HepG2 (cell line): Measurements from ENCODE around the gene NT5DC1. TPM values are rescaled to one million over a fixed set of nuclear protein-coding genes. Genes with fewer than 3 reads are reported as not detected.

ENCODE experiments used
- ARID2 ChIP-seq: sonication (generic); formaldehyde crosslinking; IDR thresholded peaks from 2 replicates; pipeline ENCODE4 v1.8.1; 2022; ENCODE audit warnings: mild to moderate bottlenecking, missing genetic modification reagents, borderline replicate concordance
- CEBPG ChIP-seq: IDR thresholded peaks from 2 replicates; pipeline ENCODE4 v1.6.1; 2016
- HNRNPK ChIP-seq: fragments of 200-400 bp; formaldehyde crosslinking; IDR thresholded peaks from 2 replicates; pipeline ENCODE4 v1.6.1; 2018; ENCODE audit warnings: low read length, low read depth, moderate library complexity, mild to moderate bottlenecking; ENCODE audit not compliant: poor library complexity, severe bottlenecking
- MLLT10 ChIP-seq: sonication (generic); formaldehyde crosslinking; IDR thresholded peaks from 2 replicates; pipeline ENCODE4 v1.4.0; 2020; ENCODE audit warnings: missing genetic modification reagents
- NBN ChIP-seq: fragments of 450-650 bp; conservative IDR thresholded peaks from 2 replicates; pipeline ENCODE4 v1.6.1; 2017
- PRMT3 ChIP-seq: sonication (generic); formaldehyde crosslinking; IDR thresholded peaks from 2 replicates; pipeline ENCODE4 v1.8.1; 2022; ENCODE audit warnings: low read depth, mild to moderate bottlenecking, moderate library complexity, missing genetic modification reagents, borderline replicate concordance
- REPIN1 ChIP-seq: sonication (generic); formaldehyde crosslinking; IDR thresholded peaks from 2 replicates; pipeline ENCODE4 v1.8.0; 2022; ENCODE audit warnings: missing genetic modification reagents, low read depth, mild to moderate bottlenecking, borderline replicate concordance
- SETDB1 ChIP-seq: sonication (generic); formaldehyde crosslinking; IDR thresholded peaks from 2 replicates; pipeline ENCODE4 v1.5.1; 2020; ENCODE audit warnings: missing genetic modification reagents, mild to moderate bottlenecking, borderline replicate concordance
- SP4 ChIP-seq: sonication (generic); formaldehyde crosslinking; IDR thresholded peaks from 2 replicates; pipeline ENCODE4 v1.8.1; 2023; ENCODE audit warnings: mild to moderate bottlenecking, missing genetic modification reagents
- ZBTB8A ChIP-seq: sonication (generic); formaldehyde crosslinking; IDR thresholded peaks from 2 replicates; pipeline ENCODE4 v1.4.0; 2020; ENCODE audit warnings: mild to moderate bottlenecking, low read depth, missing genetic modification reagents, borderline replicate concordance
- ZC3H4 ChIP-seq: sonication (generic); formaldehyde crosslinking; IDR thresholded peaks from 2 replicates; pipeline ENCODE4 v1.4.0; 2020; ENCODE audit warnings: missing genetic modification reagents, borderline replicate concordance
- ZFAT ChIP-seq: sonication (generic); formaldehyde crosslinking; conservative IDR thresholded peaks from 2 replicates; pipeline ENCODE4 v1.8.1; 2023; ENCODE audit warnings: missing genetic modification reagents, inconsistent platforms
- ZFP36L1 ChIP-seq: sonication (generic); formaldehyde crosslinking; IDR thresholded peaks from 2 replicates; pipeline ENCODE4 v1.8.0; 2022; ENCODE audit warnings: mild to moderate bottlenecking, missing genetic modification reagents, moderate library complexity
- ZNF30 ChIP-seq: sonication (generic); formaldehyde crosslinking; IDR thresholded peaks from 2 replicates; pipeline ENCODE4 v1.5.0; 2020; ENCODE audit warnings: mild to moderate bottlenecking, missing genetic modification reagents
- ZNF326 ChIP-seq: sonication (generic); formaldehyde crosslinking; IDR thresholded peaks from 2 replicates; pipeline ENCODE4 v1.4.0; 2020; ENCODE audit warnings: missing genetic modification reagents, borderline replicate concordance
- ZNF468 ChIP-seq: sonication (generic); formaldehyde crosslinking; IDR thresholded peaks from 2 replicates; pipeline ENCODE4 v1.8.0; 2022; ENCODE audit warnings: mild to moderate bottlenecking, moderate library complexity, missing genetic modification reagents
- ZNF572 ChIP-seq: sonication (generic); formaldehyde crosslinking; IDR thresholded peaks from 2 replicates; pipeline ENCODE4 v1.5.1; 2020; ENCODE audit warnings: mild to moderate bottlenecking, missing genetic modification reagents
- ZNF607 ChIP-seq: sonication (generic); formaldehyde crosslinking; IDR thresholded peaks from 2 replicates; pipeline ENCODE4 v1.5.1; 2020; ENCODE audit warnings: missing genetic modification reagents, mild to moderate bottlenecking, borderline replicate concordance
- ZNF674 ChIP-seq: sonication (generic); formaldehyde crosslinking; IDR thresholded peaks from 2 replicates; pipeline ENCODE4 v1.5.0; 2020; ENCODE audit warnings: low read depth, mild to moderate bottlenecking, missing genetic modification reagents
- ZSCAN12 ChIP-seq: sonication (generic); formaldehyde crosslinking; IDR thresholded peaks from 2 replicates; pipeline ENCODE4 v1.9.0; 2021; ENCODE audit warnings: mild to moderate bottlenecking, missing genetic modification reagents
- ZSCAN30 ChIP-seq: sonication (generic); formaldehyde crosslinking; IDR thresholded peaks from 2 replicates; pipeline ENCODE4 v1.5.0; 2020; ENCODE audit warnings: mild to moderate bottlenecking, missing genetic modification reagents
- polyA plus RNA-seq, 8 experiments: library from polyadenylated mRNA; depleted of rRNA in 3 of 8; stranded (reverse) in 7 of 8; unstranded in 1 of 8; fragments of >200 nt; fragmentation: Illumina TruSeq in 4 of 8; extraction: Trizol in 4 of 8; gene quantifications; 2 replicates each; pipeline versions ENCODE4 v1.2.1 to v1.2.3, GENCODE V29; 2011 to 2016; ENCODE audit warnings: low read depth in 4 of 8, missing spikeins in 1 of 8, mixed read lengths in 1 of 8; ENCODE audit not compliant: insufficient read depth in 1 of 8
- total RNA-seq, 5 experiments: library from RNA; depleted of rRNA; stranded (reverse); fragments of >200 nt; fragmentation: Illumina TruSeq; extraction: Trizol; gene quantifications; 2 replicates each; pipeline ENCODE4 v1.2.3, GENCODE V29; 2016; ENCODE audit warnings: low read depth in 1 of 5
- TF ChIP-seq, protein P1 (sequence below): sonication (generic); formaldehyde crosslinking; IDR thresholded peaks from 2 replicates; pipeline ENCODE4 v1.4.0; 2020; ENCODE audit warnings: missing genetic modification reagents
- TF ChIP-seq, protein P2 (sequence below): sonication (generic); formaldehyde crosslinking; IDR thresholded peaks from 2 replicates; pipeline ENCODE4 v1.4.0; 2020; ENCODE audit warnings: mild to moderate bottlenecking, missing genetic modification reagents, borderline replicate concordance

The NT5DC1 gene
- total and polyA plus RNA-seq, 2 of the 13 experiments (the other 11 are each of a cell fraction or from before 2014, with no cell fraction given): 27.0 to 56.1 TPM

GRCh38 chr6:116279232-116280160, 178.8 kb downstream of the NT5DC1 start, which contains the start of gene TSPYL1 (continued):
- TF ChIP-seq, protein P1, sequence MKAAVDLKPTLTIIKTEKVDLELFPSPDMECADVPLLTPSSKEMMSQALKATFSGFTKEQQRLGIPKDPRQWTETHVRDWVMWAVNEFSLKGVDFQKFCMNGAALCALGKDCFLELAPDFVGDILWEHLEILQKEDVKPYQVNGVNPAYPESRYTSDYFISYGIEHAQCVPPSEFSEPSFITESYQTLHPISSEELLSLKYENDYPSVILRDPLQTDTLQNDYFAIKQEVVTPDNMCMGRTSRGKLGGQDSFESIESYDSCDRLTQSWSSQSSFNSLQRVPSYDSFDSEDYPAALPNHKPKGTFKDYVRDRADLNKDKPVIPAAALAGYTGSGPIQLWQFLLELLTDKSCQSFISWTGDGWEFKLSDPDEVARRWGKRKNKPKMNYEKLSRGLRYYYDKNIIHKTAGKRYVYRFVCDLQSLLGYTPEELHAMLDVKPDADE (CRISPR knock-in tag): peak; percentile 22; the same call in 1 of the 2 replicates
- TF ChIP-seq ZNF674 (CRISPR knock-in tag): 0 out of 2 replicates have a peak, but pooled peaks have one; percentile 16
- TF ChIP-seq ZFAT (CRISPR knock-in tag): no peak
- TF ChIP-seq REPIN1 (CRISPR knock-in tag): peak; percentile 87
- TF ChIP-seq ZFP36L1 (CRISPR knock-in tag): peak; percentile 97
- 0 out of 2 replicates have a peak, but pooled peaks have one; percentile 83 for TF ChIP-seq ZSCAN30 (CRISPR knock-in tag)
- no peak for TF ChIP-seq ZNF326 (CRISPR knock-in tag)
- TF ChIP-seq ZNF572 (CRISPR knock-in tag): 0 out of 2 replicates have a peak, but pooled peaks have one; percentile 26
- peak; percentile 93 for TF ChIP-seq ARID2
- no peak for TF ChIP-seq ZSCAN12 (CRISPR knock-in tag)
- TF ChIP-seq, protein P2, sequence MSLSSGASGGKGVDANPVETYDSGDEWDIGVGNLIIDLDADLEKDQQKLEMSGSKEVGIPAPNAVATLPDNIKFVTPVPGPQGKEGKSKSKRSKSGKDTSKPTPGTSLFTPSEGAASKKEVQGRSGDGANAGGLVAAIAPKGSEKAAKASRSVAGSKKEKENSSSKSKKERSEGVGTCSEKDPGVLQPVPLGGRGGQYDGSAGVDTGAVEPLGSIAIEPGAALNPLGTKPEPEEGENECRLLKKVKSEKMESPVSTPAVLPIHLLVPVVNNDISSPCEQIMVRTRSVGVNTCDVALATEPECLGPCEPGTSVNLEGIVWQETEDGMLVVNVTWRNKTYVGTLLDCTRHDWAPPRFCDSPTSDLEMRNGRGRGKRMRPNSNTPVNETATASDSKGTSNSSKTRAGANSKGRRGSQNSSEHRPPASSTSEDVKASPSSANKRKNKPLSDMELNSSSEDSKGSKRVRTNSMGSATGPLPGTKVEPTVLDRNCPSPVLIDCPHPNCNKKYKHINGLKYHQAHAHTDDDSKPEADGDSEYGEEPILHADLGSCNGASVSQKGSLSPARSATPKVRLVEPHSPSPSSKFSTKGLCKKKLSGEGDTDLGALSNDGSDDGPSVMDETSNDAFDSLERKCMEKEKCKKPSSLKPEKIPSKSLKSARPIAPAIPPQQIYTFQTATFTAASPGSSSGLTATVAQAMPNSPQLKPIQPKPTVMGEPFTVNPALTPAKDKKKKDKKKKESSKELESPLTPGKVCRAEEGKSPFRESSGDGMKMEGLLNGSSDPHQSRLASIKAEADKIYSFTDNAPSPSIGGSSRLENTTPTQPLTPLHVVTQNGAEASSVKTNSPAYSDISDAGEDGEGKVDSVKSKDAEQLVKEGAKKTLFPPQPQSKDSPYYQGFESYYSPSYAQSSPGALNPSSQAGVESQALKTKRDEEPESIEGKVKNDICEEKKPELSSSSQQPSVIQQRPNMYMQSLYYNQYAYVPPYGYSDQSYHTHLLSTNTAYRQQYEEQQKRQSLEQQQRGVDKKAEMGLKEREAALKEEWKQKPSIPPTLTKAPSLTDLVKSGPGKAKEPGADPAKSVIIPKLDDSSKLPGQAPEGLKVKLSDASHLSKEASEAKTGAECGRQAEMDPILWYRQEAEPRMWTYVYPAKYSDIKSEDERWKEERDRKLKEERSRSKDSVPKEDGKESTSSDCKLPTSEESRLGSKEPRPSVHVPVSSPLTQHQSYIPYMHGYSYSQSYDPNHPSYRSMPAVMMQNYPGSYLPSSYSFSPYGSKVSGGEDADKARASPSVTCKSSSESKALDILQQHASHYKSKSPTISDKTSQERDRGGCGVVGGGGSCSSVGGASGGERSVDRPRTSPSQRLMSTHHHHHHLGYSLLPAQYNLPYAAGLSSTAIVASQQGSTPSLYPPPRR (CRISPR knock-in tag): peak; percentile 25; the same call in 1 of the 2 replicates
- TF ChIP-seq ZC3H4 (CRISPR knock-in tag): no peak; the same call in 1 of the 2 replicates
- no peak for TF ChIP-seq NBN
- no peak; the same call in 1 of the 2 replicates for TF ChIP-seq ZNF607 (CRISPR knock-in tag)
- TF ChIP-seq SP4 (CRISPR knock-in tag): peak; percentile 38; the same call in 1 of the 2 replicates
- TF ChIP-seq CEBPG: peak; percentile 60
- TF ChIP-seq ZNF468 (CRISPR knock-in tag): no peak
- no peak for TF ChIP-seq MLLT10 (CRISPR knock-in tag)
- TF ChIP-seq PRMT3 (CRISPR knock-in tag): peak; percentile 6; the same call in 1 of the 2 replicates
- TF ChIP-seq SETDB1 (CRISPR knock-in tag): no peak
- TF ChIP-seq HNRNPK: no peak
- TF ChIP-seq ZNF30 (CRISPR knock-in tag): peak; percentile 97
- TF ChIP-seq ZBTB8A (CRISPR knock-in tag): peak; percentile 99
